HCT116 (cell line): ENCODE results near the gene HLA-DRB5. TPM values are rescaled to one million over a fixed set of nuclear protein-coding genes. Genes with fewer than 3 reads are reported as not detected.
"Not testable (repeated sequence)": the region's sequence is repeated elsewhere in the genome, so short reads cannot be mapped to it uniquely, and the experiment has no call there.

Source experiments
- ATAC-seq: fragments of 200-7000 bp; cut with Tn5 transposase; 2 replicates; pipeline ENCODE4 v1.9.1; 2020; ENCODE audit warnings: mild to moderate bottlenecking, moderate library complexity
- BruUV-seq: library from RNA; stranded (reverse); fragments of 400-500 nt; replicated peaks from 2 replicates; lab custom pipeline; 2021; lab: Mats Ljungman, UMichigan
- CTCF ChIA-PET: fragments of 300-600 bp; sonication (Branson Sonifier 250); formaldehyde crosslinking; loops from one replicate; lab custom pipeline; 2021; ENCODE audit warnings: antibody characterized with exemption; lab: Charles Lee
- POLR2A ChIA-PET: fragments of 300-600, 350-600 bp; sonication (Branson Sonifier 250); formaldehyde crosslinking; loops from one replicate; lab custom pipeline; 2021; ENCODE audit warnings: antibody characterized with exemption; lab: Charles Lee
- RAD21 ChIA-PET, 2 experiments: fragments of 300-600 bp; sonication (Branson Sonifier 250); formaldehyde crosslinking; loops; one replicate each; lab custom pipeline; 2023; ENCODE audit warnings: low total read pairs in 2 of 2; ENCODE audit not compliant: uncharacterized antibody in 2 of 2, unreplicated experiment in 2 of 2, low non-redundant PET in 1 of 2; lab: Charles Lee
- DNase-seq: peaks from one replicate; pipeline ENCODE4 v3.0.0-alpha.2; 2010; ENCODE audit warnings: low read depth, low spot score
- H2AFZ ChIP-seq: fragments of 200-600 bp; shearing (Covaris generic), sonication (generic); 2 replicates; pipeline ENCODE4 v1.6.1; 2017; ENCODE audit warnings: low read depth, mixed run types, mixed read lengths, antibody characterized with exemption, low read length; ENCODE audit not compliant: poor library complexity, severe bottlenecking
- H3K27ac ChIP-seq: 2 replicates; pipeline ENCODE4 v1.5.1; 2012; ENCODE audit warnings: low read depth, low read length
- H3K27me3 ChIP-seq: fragments of 200-600 bp; sonication (generic); 2 replicates; pipeline ENCODE4 v1.6.1; 2016; ENCODE audit warnings: mixed run types, low read length, mixed read lengths; ENCODE audit not compliant: insufficient read depth
- H3K36me3 ChIP-seq, 2 experiments: fragments of 200-500 bp in 1 of 2; fragments of 200-600 bp in 1 of 2; sonication (Bioruptor generic) in 1 of 2; sonication (generic) in 1 of 2; 2 replicates each; pipeline versions ENCODE4 v1.5.1 to v1.6.1; 2014 to 2016; ENCODE audit warnings: low read length in 2 of 2, inconsistent platforms in 1 of 2, mixed read lengths in 1 of 2, mixed run types in 1 of 2; ENCODE audit not compliant: insufficient read depth in 2 of 2, control insufficient read depth in 1 of 2
- H3K4me1 ChIP-seq, 2 experiments: fragments of 200-600 bp in 1 of 2; sonication (generic) in 1 of 2; 2 replicates each; pipeline versions ENCODE4 v1.5.1 to v1.6.1; 2012 to 2017; ENCODE audit warnings: low read length in 2 of 2, inconsistent platforms in 1 of 2, mild to moderate bottlenecking in 1 of 2, mixed read lengths in 1 of 2, mixed run types in 1 of 2, moderate library complexity in 1 of 2; ENCODE audit not compliant: insufficient read depth in 2 of 2, control insufficient read depth in 1 of 2
- H3K4me2 ChIP-seq: fragments of 200-600 bp; sonication (generic); 2 replicates; pipeline ENCODE4 v1.6.1; 2017; ENCODE audit warnings: mixed run types, low read length, mixed read lengths
- H3K4me3 ChIP-seq, 2 experiments: fragments of 200-600 bp in 1 of 2; sonication (generic) in 1 of 2; replicated peaks in 1 of 2; 2 replicates each; pipeline ENCODE4 v1.5.1; 2011 to 2016; ENCODE audit warnings: low read length in 2 of 2, control low read depth in 1 of 2, low read depth in 1 of 2, mild to moderate bottlenecking in 1 of 2, mixed read lengths in 1 of 2, mixed run types in 1 of 2
- H3K79me2 ChIP-seq: fragments of 200-600 bp; sonication (generic); 2 replicates; pipeline ENCODE4 v1.6.1; 2017; ENCODE audit warnings: mild to moderate bottlenecking, mixed run types, low read length, moderate library complexity, mixed read lengths; ENCODE audit not compliant: insufficient read depth
- H3K9ac ChIP-seq: fragments of 200-600 bp; sonication (generic); 2 replicates; pipeline ENCODE4 v1.6.1; 2016; ENCODE audit warnings: low read length, mixed read lengths
- H3K9me2 ChIP-seq: fragments of 200-600 bp; sonication (generic), shearing (Covaris generic); 2 replicates; pipeline ENCODE4 v1.6.1; 2017; ENCODE audit warnings: mixed run types, mild to moderate bottlenecking, moderate library complexity; ENCODE audit not compliant: insufficient read depth
- H3K9me3 ChIP-seq, 2 experiments: fragments of 200-500 bp in 1 of 2; fragments of 200-600 bp in 1 of 2; sonication (Bioruptor generic) in 1 of 2; sonication (generic) in 1 of 2; 2 replicates each; pipeline ENCODE4 v1.6.1; 2014 to 2017; ENCODE audit warnings: low read length in 2 of 2, mixed read lengths in 2 of 2, inconsistent platforms in 1 of 2, low read depth in 1 of 2, mild to moderate bottlenecking in 1 of 2, mixed run types in 1 of 2, moderate library complexity in 1 of 2; ENCODE audit not compliant: control insufficient read depth in 1 of 2, insufficient read depth in 1 of 2
- H4K20me1 ChIP-seq: fragments of 200-600 bp; sonication (generic), shearing (Covaris generic); 2 replicates; pipeline ENCODE4 v1.6.1; 2017; ENCODE audit warnings: mixed run types, mild to moderate bottlenecking, moderate library complexity; ENCODE audit not compliant: insufficient read depth
- POLR2AphosphoS5 ChIP-seq: IDR thresholded peaks from 2 replicates; pipeline ENCODE4 v1.6.1; 2011; ENCODE audit warnings: mild to moderate bottlenecking, low read depth, low read length, moderate library complexity
- SP1 ChIP-seq: IDR thresholded peaks from 2 replicates; pipeline ENCODE4 v1.6.1; 2012; ENCODE audit warnings: low read depth
- intact Hi-C: fragments of 100-400 bp; cut with micrococcal nuclease; formaldehyde crosslinking; loops from 2 replicates; pipeline ENCODE4 v1.10.0; 2022
- total RNA-seq: library from RNA; stranded (reverse); gene quantifications from one replicate; pipeline ENCODE4 v1.2.1, GENCODE V29; 2021; ENCODE audit not compliant: unreplicated experiment
- TF ChIP-seq, protein P1 (sequence below), 3 experiments: fragments of 200-600 bp in 1 of 3; sonication (generic) in 1 of 3; IDR thresholded peaks in 2 of 3; conservative IDR thresholded peaks in 1 of 3; 2 replicates each; pipeline ENCODE4 v1.5.1; 2012 to 2017; ENCODE audit warnings: low read depth in 2 of 3, low read length in 2 of 3, antibody characterized with exemption in 1 of 3, borderline replicate concordance in 1 of 3, control low read depth in 1 of 3, mild to moderate bottlenecking in 1 of 3, mixed read lengths in 1 of 3, mixed run types in 1 of 3, moderate library complexity in 1 of 3; ENCODE audit not compliant: insufficient read depth in 1 of 3

Gene HLA-DRB5
- total RNA-seq, 1 experiment from 2014 or later, result not detected

GRCh38 chr6:32475392-32476206 lies 54.5 kb downstream of the HLA-DRB5 start:
- intact Hi-C loops, result no loop called here
- no peak overlapping the region for H3K27ac ChIP-seq
- no peak for DNase-seq
- CTCF ChIA-PET, result no interaction called here
- TF ChIP-seq, protein P1, sequence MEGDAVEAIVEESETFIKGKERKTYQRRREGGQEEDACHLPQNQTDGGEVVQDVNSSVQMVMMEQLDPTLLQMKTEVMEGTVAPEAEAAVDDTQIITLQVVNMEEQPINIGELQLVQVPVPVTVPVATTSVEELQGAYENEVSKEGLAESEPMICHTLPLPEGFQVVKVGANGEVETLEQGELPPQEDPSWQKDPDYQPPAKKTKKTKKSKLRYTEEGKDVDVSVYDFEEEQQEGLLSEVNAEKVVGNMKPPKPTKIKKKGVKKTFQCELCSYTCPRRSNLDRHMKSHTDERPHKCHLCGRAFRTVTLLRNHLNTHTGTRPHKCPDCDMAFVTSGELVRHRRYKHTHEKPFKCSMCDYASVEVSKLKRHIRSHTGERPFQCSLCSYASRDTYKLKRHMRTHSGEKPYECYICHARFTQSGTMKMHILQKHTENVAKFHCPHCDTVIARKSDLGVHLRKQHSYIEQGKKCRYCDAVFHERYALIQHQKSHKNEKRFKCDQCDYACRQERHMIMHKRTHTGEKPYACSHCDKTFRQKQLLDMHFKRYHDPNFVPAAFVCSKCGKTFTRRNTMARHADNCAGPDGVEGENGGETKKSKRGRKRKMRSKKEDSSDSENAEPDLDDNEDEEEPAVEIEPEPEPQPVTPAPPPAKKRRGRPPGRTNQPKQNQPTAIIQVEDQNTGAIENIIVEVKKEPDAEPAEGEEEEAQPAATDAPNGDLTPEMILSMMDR (IDR thresholded peaks at IDR 0.05 in 2 of 3, conservative IDR thresholded peaks at IDR 0.05 in 1 of 3; ENCODE audit: borderline replicate concordance in 1 of 3, insufficient read depth in 1 of 3, low read depth in 2 of 3, low read length in 2 of 3), result no peak
- no peak for TF ChIP-seq POLR2AphosphoS5
- RAD21 ChIA-PET, result no interaction called here
- POLR2A ChIA-PET, result no interaction called here
- H3K9ac ChIP-seq, result no peak overlapping the region
- H3K36me3 ChIP-seq, result no peaks in the 10 kb centered on the region
- H3K9me2 ChIP-seq, result no peaks in the 10 kb centered on the region
- H3K4me3 ChIP-seq, result no peak overlapping the region
- H3K79me2 ChIP-seq, result no peaks in the 10 kb centered on the region
- H4K20me1 ChIP-seq, result no peaks in the 10 kb centered on the region
- peaks cover 0 to 4% of the 10 kb centered on the region in 2 experiments; a peak in 1 of 4 replicates for H3K4me1 ChIP-seq
- no peak overlapping the region for H2AFZ ChIP-seq
- H3K4me2 ChIP-seq, result no peak overlapping the region
- no peaks in the 10 kb centered on the region for H3K27me3 ChIP-seq
- BruUV-seq, result no TSS peak
- H3K9me3 ChIP-seq, result no peaks in the 10 kb centered on the region
- ATAC-seq, result no peak

- peak; percentile 100 for ATAC-seq
- peak; percentile 14; the same call in 1 of the 2 replicates for TF ChIP-seq SP1
- TF ChIP-seq, all 23 proteins: peak for 1; not testable (repeated sequence) for 22
- H4K20me1 ChIP-seq, RAD21 ChIA-PET, H3K36me3 ChIP-seq, H3K27me3 ChIP-seq, H3K27ac ChIP-seq, intact Hi-C loops, BruUV-seq, H3K9ac ChIP-seq, H3K79me2 ChIP-seq, H3K9me3 ChIP-seq, H3K4me3 ChIP-seq, H3K4me1 ChIP-seq, CTCF ChIA-PET, H3K9me2 ChIP-seq, POLR2A ChIA-PET: not testable (repeated sequence)
- DNase-seq, result peak; percentile 37
- Histone ChIP-seq H3K4me2 (peak overlapping the region; percentile 38; the same call in 1 of the 2 replicates), H2AFZ (peak overlapping the region; percentile 90)
Measured at GRCh38 chr6:32473376-32474348, 56.4 kb downstream of the HLA-DRB5 start.
